Stomach (tissue), 19 donors: ENCODE data around the gene FAM170A. TPM values are rescaled to one million over a fixed set of nuclear protein-coding genes. Genes with fewer than 3 reads are reported as not detected.

Source experiments
- DNase-seq, 2 donors: peaks; one replicate each; pipeline versions ENCODE4 v3.0.0 to v3.0.0-alpha.2; 2013 to 2019
- H3K27ac ChIP-seq, 5 donors: fragments of 200-600 bp in 4 of 5; sonication (generic) in 4 of 5; one replicate each; pipeline ENCODE4 v1.5.1; 2013 to 2019; ENCODE audit warnings: mild to moderate bottlenecking in 1 of 5, moderate library complexity in 1 of 5
- H3K27me3 ChIP-seq, 3 donors: fragments of 200-600 bp; sonication (generic); one replicate each; pipeline ENCODE4 v1.5.1; 2017 to 2019; ENCODE audit warnings: mixed run types in 1 of 3
- H3K36me3 ChIP-seq, 4 donors: fragments of 200-600 bp; sonication (generic); 1 replicate in 3 of 4; 2 replicates in 1 of 4; pipeline ENCODE4 v1.5.1; 2016 to 2019
- H3K4me1 ChIP-seq, 4 donors: fragments of 200-600 bp; sonication (generic); one replicate each; pipeline ENCODE4 v1.5.1; 2016 to 2019
- H3K4me3 ChIP-seq, 4 donors: fragments of 200-600 bp; sonication (generic) in 3 of 4; one replicate each; pipeline ENCODE4 v1.5.1; 2016 to 2019; ENCODE audit warnings: mild to moderate bottlenecking in 1 of 4
- H3K9me3 ChIP-seq, 4 donors: fragments of 200-600 bp; sonication (generic); one replicate each; pipeline ENCODE4 v1.5.1; 2016 to 2019
- CTCF ChIP-seq, 7 experiments: fragments of 450-650 bp in 4 of 7; fragments of 200-600 bp in 3 of 7; sonication (generic) in 3 of 7; IDR thresholded peaks; one replicate each; pipeline ENCODE4 v1.5.1; 2016 to 2019; ENCODE audit warnings: antibody characterized with exemption in 7 of 7, control low read depth in 2 of 7, mild to moderate bottlenecking in 1 of 7
- EP300 ChIP-seq: sonication (generic); formaldehyde crosslinking; IDR thresholded peaks from one replicate; pipeline ENCODE4 v1.6.1; 2017; ENCODE audit warnings: antibody characterized with exemption
- POLR2A ChIP-seq, 4 donors: fragments of 450-650 bp; IDR thresholded peaks; one replicate each; pipeline ENCODE4 v1.6.1; 2016; ENCODE audit warnings: antibody characterized with exemption in 4 of 4, control low read depth in 2 of 4, mild to moderate bottlenecking in 1 of 4, moderate library complexity in 1 of 4
- POLR2AphosphoS5 ChIP-seq, 3 donors: sonication (generic); formaldehyde crosslinking; IDR thresholded peaks; one replicate each; pipeline ENCODE4 v1.6.1; 2016; ENCODE audit warnings: antibody characterized with exemption in 3 of 3
- WGBS, 5 donors: extraction: QIAGEN DNeasy Blood & Tissue Kit in 3 of 5; methylation state at CpG; one replicate each; pipeline versions ENCODE4 v1.1.5 to v1.1.7; 2013 to 2018; 5-methylcytosine and 5-hydroxymethylcytosine counted together
- intact Hi-C: fragments of 100-400 bp; cut with DNase I; formaldehyde crosslinking; loops from one replicate; pipeline ENCODE4 v1.15.1; 2023; ENCODE audit warnings: low total_unique reads
- long read RNA-seq, 10 donors: transcript quantifications; one replicate each; lab custom pipeline, GENCODE V29; 2026
- polyA plus RNA-seq, 3 donors: library from polyadenylated mRNA; stranded (reverse); fragments of 200-250 nt; gene quantifications; one replicate each; pipeline ENCODE4 v1.2.3, GENCODE V29; 2013
- total RNA-seq, 5 donors: library from RNA; depleted of rRNA; stranded (reverse); fragments of >200 nt; gene quantifications; one replicate each; pipeline versions ENCODE4 v1.1.0 to v1.2.3, GENCODE V29; 2014 to 2016
- donor health status: healthy with polysubstance abuse.
- donor health status: Bipolar disorder and iron deficiency.
- donor health status: healthy.

Gene FAM170A
- total RNA-seq (not detected), polyA plus RNA-seq (under 1 TPM in 1 of 3 donors, not detected in 2; 0.20 TPM)
- long read RNA-seq, donor 1, result 0 reads
- long read RNA-seq, donor 2, result 0 reads
- long read RNA-seq, donor 3, result 0 reads
- long read RNA-seq, donor 4, result 0 reads
- long read RNA-seq, donor 5, result 0 reads
- long read RNA-seq, donor 6, result 0 reads
- long read RNA-seq, donor 7, result 0 reads
- long read RNA-seq, donor 8, result 0 reads
- long read RNA-seq, donor 9, result 0 reads
- long read RNA-seq, donor 10, result 0 reads

GRCh38 chr5:119629339-119629738 is at the start of gene FAM170A:
TSS of gene FAM170A (plus strand) at chr5:119629558. CDS start at chr5:119629769, 211 bp downstream.
- H3K9me3 ChIP-seq, result no peaks in the 10 kb centered on the region
- H3K27ac ChIP-seq, result no peak within 1 kb of the TSS
- 86 to 93% (median 88%) methylated on average over 9 of the region's 9 CpGs for WGBS, 5 donors
- no peaks in the 10 kb centered on the region for H3K4me1 ChIP-seq
- H3K36me3 ChIP-seq, result no peaks in the 10 kb centered on the region
- DNase-seq, result no peak
- H3K4me3 ChIP-seq, result no peak within 1 kb of the TSS
- TF ChIP-seq POLR2AphosphoS5 (IDR thresholded peaks at IDR 0.05) (no peak), CTCF (IDR thresholded peaks at IDR 0.05) (no peak), POLR2A (IDR thresholded peaks at IDR 0.05) (no peak), EP300 (no peak)
- no peaks in the 10 kb centered on the region for H3K27me3 ChIP-seq
- intact Hi-C loops, result no loop called here

- H3K36me3 ChIP-seq, result no peaks in the 10 kb centered on the region
- H3K4me1 ChIP-seq, result no peaks in the 10 kb centered on the region
- intact Hi-C loops, result no loop called here
- DNase-seq, result no peak
- 50 to 80% (median 67%) methylated on average over 1 of the region's 1 CpG for WGBS, 5 donors
- no peak overlapping the region for H3K27ac ChIP-seq
- TF ChIP-seq POLR2A (IDR thresholded peaks at IDR 0.05) (no peak), POLR2AphosphoS5 (IDR thresholded peaks at IDR 0.05) (no peak), CTCF (IDR thresholded peaks at IDR 0.05) (no peak), EP300 (no peak)
- no peaks in the 10 kb centered on the region for H3K9me3 ChIP-seq
- H3K4me3 ChIP-seq, result no peak overlapping the region
- no peaks in the 10 kb centered on the region for H3K27me3 ChIP-seq
Observed at GRCh38 chr5:119582987-119583386, 46.4 kb upstream of the FAM170A start.

- DNase-seq, result no peak
- Histone ChIP-seq H3K4me1 (no peaks in the 10 kb centered on the region), H3K4me3 (no peak overlapping the region), H3K27ac (no peak overlapping the region), H3K36me3 (no peaks in the 10 kb centered on the region), H3K27me3 (no peaks in the 10 kb centered on the region), H3K9me3 (no peaks in the 10 kb centered on the region)
- intact Hi-C loops, result no loop called here
- no peak for TF ChIP-seq POLR2AphosphoS5 (IDR thresholded peaks at IDR 0.05)
- WGBS, 5 donors, result 64 to 83% (median 79%) methylated on average over 3 of the region's 3 CpGs
Observed at GRCh38 chr5:119583684-119584083, 45.7 kb upstream of the FAM170A start.

- Histone ChIP-seq H3K4me3 (no peak overlapping the region), H3K4me1 (no peaks in the 10 kb centered on the region), H3K27me3 (no peaks in the 10 kb centered on the region), H3K36me3 (no peaks in the 10 kb centered on the region), H3K27ac (no peak overlapping the region), H3K9me3 (peaks cover 0 to 23% (median 15%) of the 10 kb centered on the region in 4 donors)
- WGBS, 5 donors, result 48 to 69% (median 60%) methylated on average over 1 of the region's 1 CpG
- TF ChIP-seq POLR2AphosphoS5 (IDR thresholded peaks at IDR 0.05) (no peak), POLR2A (IDR thresholded peaks at IDR 0.05) (no peak), CTCF (IDR thresholded peaks at IDR 0.05) (no peak)
- intact Hi-C loops, result no loop called here
- DNase-seq, result no peak
Observed at GRCh38 chr5:119596046-119596445, 33.3 kb upstream of the FAM170A start.

GRCh38 chr5:119597728-119598298 is 31.5 kb upstream of the FAM170A start:
- Histone ChIP-seq H3K9me3 (peaks cover 0 to 22% (median 12%) of the 10 kb centered on the region in 4 donors), H3K27me3 (no peaks in the 10 kb centered on the region), H3K27ac (no peak overlapping the region), H3K4me1 (no peaks in the 10 kb centered on the region), H3K36me3 (no peaks in the 10 kb centered on the region), H3K4me3 (no peak overlapping the region)
- no peak for DNase-seq
- intact Hi-C loops, result no loop called here
- 65 to 84% (median 80%) methylated on average over 2 of the region's 2 CpGs for WGBS, 5 donors
- no peak for TF ChIP-seq POLR2A (IDR thresholded peaks at IDR 0.05)
- no peak for TF ChIP-seq CTCF (IDR thresholded peaks at IDR 0.05)
